ENCODE results near the gene RMI2.

RMI2 gene

GRCh38 chr16:11319529-11320146, 25.6 kb upstream of the RMI2 start:
- H3K4me2 ChIP-seq (ENCODE audit: low read depth, low read length, poor library complexity, severe bottlenecking) = no peak overlapping the region
- no peaks in the 10 kb centered on the region for H3K27me3 ChIP-seq (ENCODE audit: low read length)
- H3K79me2 ChIP-seq (ENCODE audit: insufficient read depth, low read length) = no peaks in the 10 kb centered on the region
- no peaks in the 10 kb centered on the region for H4K20me1 ChIP-seq (ENCODE audit: low read depth, low read length)
- no peaks in the 10 kb centered on the region for H3K9me3 ChIP-seq (ENCODE audit: insufficient read depth, low read length)
- no peak overlapping the region for H2AFZ ChIP-seq (ENCODE audit: low read depth, low read length, severe bottlenecking)
- H3K9me2 ChIP-seq (replicated peaks; ENCODE audit: insufficient read depth, low read length) = no peaks in the 10 kb centered on the region
- no peaks in the 10 kb centered on the region for H3K36me3 ChIP-seq (ENCODE audit: low read length)
- no peak overlapping the region for H3K9ac ChIP-seq (ENCODE audit: low read length)
- H3K4me3 ChIP-seq (ENCODE audit: insufficient read depth, low read length, poor library complexity, severe bottlenecking) = no peak overlapping the region
- TF ChIP-seq CTCF (IDR thresholded peaks at IDR 0.05; ENCODE audit: insufficient read depth, low read length, poor library complexity, severe bottlenecking) (no peak), EZH2phosphoT487 (conservative IDR thresholded peaks at IDR 0.05; ENCODE audit: low read length) (no peak)
- H3F3A ChIP-seq (ENCODE audit: insufficient read depth) = no peaks in the 10 kb centered on the region
- no peak overlapping the region for H3K27ac ChIP-seq (ENCODE audit: low read depth, low read length)

GRCh38 chr16:11320170-11320569, 25.1 kb upstream of the RMI2 start:
- Histone ChIP-seq H3K9me3 (ENCODE audit: insufficient read depth, low read length) (no peaks in the 10 kb centered on the region), H3F3A (ENCODE audit: insufficient read depth) (no peaks in the 10 kb centered on the region), H3K9ac (ENCODE audit: low read length) (no peak overlapping the region), H2AFZ (ENCODE audit: low read depth, low read length, severe bottlenecking) (no peak overlapping the region), H3K79me2 (ENCODE audit: insufficient read depth, low read length) (no peaks in the 10 kb centered on the region), H3K4me2 (ENCODE audit: low read depth, low read length, poor library complexity, severe bottlenecking) (no peak overlapping the region), H4K20me1 (ENCODE audit: low read depth, low read length) (no peaks in the 10 kb centered on the region), H3K9me2 (replicated peaks; ENCODE audit: insufficient read depth, low read length) (no peaks in the 10 kb centered on the region), H3K27me3 (ENCODE audit: low read length) (no peaks in the 10 kb centered on the region), H3K4me3 (ENCODE audit: insufficient read depth, low read length, poor library complexity, severe bottlenecking) (no peak overlapping the region), H3K36me3 (ENCODE audit: low read length) (no peaks in the 10 kb centered on the region), H3K27ac (ENCODE audit: low read depth, low read length) (no peak overlapping the region)
- TF ChIP-seq CTCF (IDR thresholded peaks at IDR 0.05; ENCODE audit: insufficient read depth, low read length, poor library complexity, severe bottlenecking) = no peak

GRCh38 chr16:11321662-11322061, 23.6 kb upstream of the RMI2 start:
- Histone ChIP-seq H3K4me2 (ENCODE audit: low read depth, low read length, poor library complexity, severe bottlenecking) (no peak overlapping the region), H2AFZ (ENCODE audit: low read depth, low read length, severe bottlenecking) (no peak overlapping the region), H3K36me3 (ENCODE audit: low read length) (no peaks in the 10 kb centered on the region), H4K20me1 (ENCODE audit: low read depth, low read length) (no peaks in the 10 kb centered on the region), H3F3A (ENCODE audit: insufficient read depth) (no peaks in the 10 kb centered on the region), H3K27ac (ENCODE audit: low read depth, low read length) (no peak overlapping the region), H3K9me2 (replicated peaks; ENCODE audit: insufficient read depth, low read length) (no peaks in the 10 kb centered on the region), H3K9ac (ENCODE audit: low read length) (no peak overlapping the region), H3K4me3 (ENCODE audit: insufficient read depth, low read length, poor library complexity, severe bottlenecking) (no peak overlapping the region), H3K9me3 (ENCODE audit: insufficient read depth, low read length) (no peaks in the 10 kb centered on the region), H3K79me2 (ENCODE audit: insufficient read depth, low read length) (no peaks in the 10 kb centered on the region), H3K27me3 (ENCODE audit: low read length) (no peaks in the 10 kb centered on the region)
- TF ChIP-seq EZH2phosphoT487 (conservative IDR thresholded peaks at IDR 0.05; ENCODE audit: low read length) = no peak
- no peak for TF ChIP-seq CTCF (IDR thresholded peaks at IDR 0.05; ENCODE audit: insufficient read depth, low read length, poor library complexity, severe bottlenecking)

All from SU-DHL-6 (cell line).